HG02973 (cell line): ENCODE measurements around the gene PLEKHB2.
A peak's percentile ranks its signal among the peaks of the same experiment; 100 is the strongest.
"Not testable (repeated sequence)": the region's sequence is repeated elsewhere in the genome, so short reads cannot be mapped to it uniquely, and the experiment has no call there.

Experiments used
- ATAC-seq: cut with Tn5 transposase; IDR thresholded peaks from one replicate; pipeline ENCODE4 v1.9.1; 2021; ENCODE audit warnings: moderate library complexity; ENCODE audit not compliant: unreplicated experiment

PLEKHB2 gene

DNA sequence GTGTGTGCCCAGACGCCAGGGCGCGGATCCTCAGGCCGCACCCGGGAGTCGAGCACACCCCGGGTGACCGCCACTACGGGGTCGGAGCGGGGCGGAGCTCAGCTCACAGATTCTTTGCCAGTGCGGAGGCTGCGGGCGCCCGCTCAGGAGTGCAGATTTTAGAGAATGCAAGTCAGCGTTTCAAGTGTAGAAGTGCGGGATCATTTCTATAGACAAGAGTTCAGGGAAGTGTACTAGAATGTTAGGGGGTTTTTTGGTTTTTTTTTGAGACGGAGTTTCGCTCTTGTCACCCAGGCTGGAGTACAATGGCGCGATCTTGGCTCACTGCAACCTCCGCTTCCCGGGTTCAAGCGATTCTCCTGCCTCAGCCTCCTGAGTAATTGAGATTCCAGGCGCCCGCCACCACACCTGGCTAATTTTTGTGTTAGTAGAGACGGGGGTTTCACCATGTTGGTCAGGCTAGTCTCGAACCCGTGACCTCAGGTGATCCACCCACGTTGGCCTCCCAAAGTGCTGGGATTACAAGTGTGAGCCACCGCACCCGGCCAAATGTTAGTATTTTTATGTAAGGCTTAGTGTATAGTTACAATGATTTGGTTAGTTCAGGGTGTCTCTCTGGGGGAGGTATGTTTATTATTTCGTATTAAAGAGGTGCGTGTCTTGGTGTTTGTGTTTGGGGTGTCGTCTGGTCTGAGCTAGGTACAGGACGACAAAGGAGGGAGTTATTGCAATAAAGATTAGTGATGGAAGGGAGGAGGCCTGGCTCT, 11.3 kb upstream of the PLEKHB2 start:
- peak; percentile 60 for ATAC-seq

DNA sequence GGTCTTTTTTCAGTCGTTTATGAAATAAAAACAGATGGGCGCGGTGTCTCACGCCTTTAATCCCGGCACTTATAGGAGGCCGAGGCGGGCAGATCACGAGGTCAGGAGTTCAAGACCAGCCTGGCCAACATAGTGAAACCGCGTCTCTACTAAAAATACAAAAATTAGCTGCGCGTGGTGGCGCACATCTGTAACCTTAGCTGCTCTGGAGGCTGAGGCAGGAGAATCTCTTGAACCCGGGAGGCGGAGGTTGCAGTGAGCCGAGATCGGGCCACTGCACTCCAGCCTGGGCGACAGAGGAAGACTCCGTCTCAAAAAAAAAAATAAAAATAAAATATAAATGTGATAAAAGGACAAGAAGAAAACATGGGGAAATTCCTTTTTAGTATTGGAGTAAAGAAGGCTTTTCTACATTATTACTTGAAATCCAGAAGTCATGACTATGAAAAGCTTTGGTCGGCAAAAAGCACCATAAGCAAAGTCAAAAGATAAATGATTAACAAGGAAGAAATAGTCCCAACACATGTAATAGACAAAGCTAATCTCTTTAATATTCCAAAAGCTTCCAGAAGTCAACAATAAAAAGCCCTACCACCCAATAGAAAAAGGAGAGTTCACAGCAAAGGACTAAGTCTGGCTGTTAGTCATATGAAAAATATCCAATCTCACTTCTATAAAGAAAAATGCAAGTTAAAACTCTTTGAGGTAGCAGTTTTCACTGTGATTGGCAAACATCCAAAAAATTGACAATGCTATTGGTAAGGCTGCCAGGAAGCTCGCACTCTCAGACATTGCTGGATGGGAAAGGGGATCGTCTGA, 10.5 kb upstream of the PLEKHB2 start:
- ATAC-seq: no peak

- no peak for ATAC-seq
Measured at GRCh38 chr2:131103165-131103564, 2.0 kb upstream of the PLEKHB2 start.

DNA sequence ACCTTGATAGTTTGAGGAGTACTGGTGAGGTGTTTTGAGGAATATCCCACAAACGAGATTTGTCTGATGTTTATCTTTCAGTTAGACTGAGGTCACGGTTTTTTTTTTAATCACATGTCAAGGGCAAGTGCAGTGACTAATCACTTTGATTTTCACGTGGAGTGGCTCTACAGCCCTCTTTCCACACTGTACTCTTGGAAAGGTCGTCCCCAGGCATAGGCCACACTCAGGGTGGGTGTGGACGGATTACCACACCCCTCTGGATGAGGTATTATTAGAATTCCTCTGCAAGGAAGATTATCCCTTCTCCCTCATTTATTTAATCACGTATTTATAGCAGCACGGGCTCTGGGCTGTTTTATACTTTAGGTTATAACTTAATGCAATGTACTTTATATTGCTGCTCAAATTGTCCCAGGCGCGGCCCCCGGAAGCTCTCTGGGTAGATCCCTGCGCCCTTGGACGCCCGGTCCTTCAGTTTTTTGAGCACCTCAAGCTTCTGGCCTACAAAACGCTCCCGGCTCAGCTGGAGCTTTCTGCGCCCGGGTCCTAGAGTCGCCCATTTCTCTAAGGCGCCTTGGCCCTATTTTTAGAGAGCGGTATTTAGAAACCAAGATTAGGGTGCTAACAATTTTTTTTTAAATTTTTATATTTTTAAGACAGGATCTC, 515 bp upstream of the PLEKHB2 start:
- ATAC-seq: peak; percentile 73

DNA sequence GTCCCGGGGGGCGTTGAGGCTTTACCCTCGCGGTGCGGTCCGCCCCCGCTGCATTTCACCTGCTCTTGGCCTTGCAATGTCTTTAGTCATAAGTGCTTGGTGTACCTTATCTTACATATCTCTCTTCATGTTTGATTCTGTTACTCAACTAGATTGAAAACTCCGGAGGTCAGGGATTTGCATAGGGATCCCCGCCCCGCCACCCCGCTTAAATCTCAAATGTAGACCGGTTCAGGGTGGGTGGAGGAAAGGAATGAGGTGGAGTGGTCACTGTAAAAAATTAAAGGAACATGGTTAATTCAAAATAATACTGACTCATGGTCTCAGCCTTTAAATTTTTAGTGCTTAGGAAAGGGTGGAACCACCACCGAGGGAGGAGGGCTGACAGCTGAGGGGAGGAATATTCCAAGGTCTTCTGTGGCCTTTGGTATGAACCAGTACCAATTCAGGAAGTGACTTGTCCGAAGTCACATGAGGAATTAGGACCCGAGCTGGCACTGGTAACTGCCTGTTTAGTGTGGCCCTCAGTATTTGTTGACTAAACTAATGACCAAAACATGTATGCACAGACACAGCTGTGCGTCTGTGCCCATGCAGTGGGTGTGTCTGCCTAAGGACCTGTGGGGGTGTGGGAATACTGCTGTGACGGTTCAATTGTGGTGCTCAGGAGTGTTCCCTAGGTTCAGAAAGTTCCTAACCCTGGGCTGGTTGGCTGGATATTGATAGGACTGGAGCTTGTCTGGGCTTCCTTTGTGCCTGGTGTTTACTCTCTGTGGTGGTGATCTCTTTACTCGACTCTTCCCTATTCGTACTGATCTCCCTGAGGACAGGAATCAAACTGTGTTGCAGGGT, 1.0 kb downstream of the PLEKHB2 start:
- ATAC-seq: peak; percentile 35

- no peak for ATAC-seq
Measured at GRCh38 chr2:131112529-131112928, 7.4 kb downstream of the PLEKHB2 start.

DNA sequence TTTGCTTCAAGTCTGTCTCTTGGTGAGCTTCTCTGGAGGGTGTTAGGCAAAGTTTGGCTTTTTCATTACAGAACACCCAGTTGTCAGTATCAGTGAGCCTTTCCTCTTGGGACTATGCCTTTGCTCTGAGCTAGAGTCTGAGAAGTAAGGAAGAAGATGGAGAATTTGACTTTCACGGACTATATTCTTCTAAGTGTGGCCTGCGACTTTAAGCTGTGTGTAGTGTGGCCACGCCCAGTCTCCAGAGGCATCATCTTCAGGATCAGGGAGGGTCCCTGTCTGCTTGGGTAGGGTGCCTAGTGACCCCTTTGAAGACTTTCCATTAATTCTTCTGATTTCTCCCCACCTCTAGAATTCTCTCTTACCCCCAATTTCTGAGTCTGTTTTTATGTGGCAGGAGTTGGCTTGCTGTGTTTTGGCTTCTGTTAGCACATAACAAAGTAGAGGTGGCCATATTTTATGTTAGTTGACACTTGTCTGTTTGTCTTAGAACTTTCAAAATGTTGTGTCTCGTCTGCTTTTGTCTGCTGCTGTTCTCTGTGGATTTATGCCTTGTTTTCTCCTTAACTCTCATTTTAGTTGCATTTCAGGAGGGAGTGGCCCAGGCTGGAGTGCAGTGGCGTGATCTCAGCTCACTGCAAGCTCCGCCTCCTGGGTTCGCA, 8.6 kb downstream of the PLEKHB2 start:
- no peak for ATAC-seq

GRCh38 chr2:131114950-131115349, 9.8 kb downstream of the PLEKHB2 start:
- ATAC-seq: not testable (repeated sequence)

GRCh38 chr2:131115752-131116151, 10.6 kb downstream of the PLEKHB2 start:
- ATAC-seq: no peak

GRCh38 chr2:131120815-131121317, 15.7 kb downstream of the PLEKHB2 start:
- ATAC-seq: no peak

DNA sequence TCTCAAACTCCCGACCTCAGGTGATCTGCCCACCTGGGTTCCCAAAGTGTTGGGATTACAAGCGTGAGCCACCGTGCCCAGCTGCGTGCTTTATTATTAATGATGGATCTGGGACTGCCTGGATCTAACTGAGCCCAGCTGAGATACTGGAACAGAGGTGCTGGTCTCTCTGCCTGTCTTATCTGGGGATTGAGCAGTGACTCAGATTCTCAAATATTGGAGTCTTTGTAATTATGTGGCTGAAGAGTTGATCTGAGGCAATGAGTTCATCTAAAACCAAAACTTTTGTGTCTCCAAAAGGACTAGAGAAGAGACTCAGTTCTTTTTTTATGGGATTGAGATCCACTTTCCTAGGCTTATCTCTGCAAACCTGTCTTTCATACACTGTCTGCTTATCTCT, 16.3 kb downstream of the PLEKHB2 start:
- ATAC-seq: no peak

DNA sequence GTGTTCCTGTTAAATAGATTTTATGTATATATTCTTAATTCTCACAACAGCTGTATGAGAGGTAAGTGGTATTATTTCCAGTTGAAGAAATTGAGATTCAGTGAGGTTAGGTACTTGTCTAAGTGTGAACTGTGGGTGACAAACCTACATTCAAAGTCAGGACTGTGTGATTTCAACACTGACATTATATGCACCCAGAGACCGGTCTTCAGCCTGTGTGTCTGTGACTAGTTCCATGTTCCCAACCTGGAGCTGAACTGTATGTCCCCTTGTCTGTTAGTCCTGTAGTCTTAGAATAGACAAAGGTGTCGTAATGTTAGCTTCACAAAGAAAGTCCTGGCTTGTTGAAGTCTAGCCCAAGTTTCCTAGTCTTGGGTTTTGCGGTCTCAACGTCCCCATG, 17.4 kb downstream of the PLEKHB2 start:
- ATAC-seq: no peak

DNA sequence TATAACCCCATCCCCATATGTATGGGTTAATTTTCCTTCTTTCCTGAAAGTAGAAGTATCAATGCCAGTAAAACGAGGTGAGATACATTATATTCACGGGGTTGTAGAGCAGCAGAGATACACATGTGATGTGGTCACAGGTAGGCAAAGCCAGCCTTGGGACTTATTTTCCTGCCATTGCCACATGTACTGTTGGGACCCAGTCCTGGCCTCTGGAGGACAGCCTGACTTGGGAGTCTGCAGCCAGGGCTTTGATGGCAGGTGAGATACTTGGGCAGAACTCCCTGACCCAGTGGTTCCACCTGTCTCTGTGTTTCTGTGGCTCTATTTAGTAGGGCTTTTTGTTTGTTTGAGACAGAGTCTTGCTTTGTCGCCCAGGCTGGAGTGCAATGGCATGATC, 18.1 kb downstream of the PLEKHB2 start:
- no peak for ATAC-seq

GRCh38 chr2:131125195-131125757, 20.1 kb downstream of the PLEKHB2 start:
- ATAC-seq: no peak

DNA sequence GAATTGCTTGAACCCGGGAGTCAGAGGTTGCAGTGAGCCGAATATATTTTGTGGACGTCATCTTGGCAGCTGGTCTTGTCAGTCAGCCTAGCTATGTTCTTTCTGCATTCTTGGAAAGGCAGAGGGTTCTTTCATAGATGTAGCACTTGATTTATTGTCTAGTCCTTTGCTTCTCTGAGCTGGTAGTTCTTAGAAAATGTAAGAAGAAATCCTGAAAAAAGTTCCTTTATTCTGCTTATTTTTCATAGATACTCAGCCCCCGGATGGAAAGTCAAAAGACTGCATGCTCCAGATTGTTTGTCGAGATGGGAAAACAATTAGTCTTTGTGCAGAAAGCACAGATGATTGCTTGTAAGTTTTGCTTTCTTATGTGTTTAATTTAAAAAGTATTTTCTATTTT, 21.3 kb downstream of the PLEKHB2 start:
- ATAC-seq: no peak

DNA sequence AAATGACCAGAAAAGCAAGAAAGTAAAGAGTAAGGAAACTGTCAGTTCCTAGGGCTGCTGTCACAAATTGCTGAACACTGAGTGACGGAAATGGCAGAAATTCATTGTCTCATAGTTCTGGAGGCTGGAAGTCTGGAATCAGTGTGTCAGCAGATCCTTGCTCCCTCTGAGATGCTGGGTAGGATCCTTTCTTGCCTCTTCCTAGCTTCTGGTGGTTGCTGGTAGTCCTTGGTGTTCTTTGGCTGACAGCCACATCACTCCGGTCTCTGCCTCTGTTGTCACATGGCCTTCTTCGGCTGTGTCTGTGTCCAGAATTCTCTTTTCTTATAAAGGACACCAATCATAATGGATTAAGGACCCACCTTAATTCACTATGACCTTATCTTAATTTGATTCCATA, 21.9 kb downstream of the PLEKHB2 start:
- ATAC-seq: no peak

DNA sequence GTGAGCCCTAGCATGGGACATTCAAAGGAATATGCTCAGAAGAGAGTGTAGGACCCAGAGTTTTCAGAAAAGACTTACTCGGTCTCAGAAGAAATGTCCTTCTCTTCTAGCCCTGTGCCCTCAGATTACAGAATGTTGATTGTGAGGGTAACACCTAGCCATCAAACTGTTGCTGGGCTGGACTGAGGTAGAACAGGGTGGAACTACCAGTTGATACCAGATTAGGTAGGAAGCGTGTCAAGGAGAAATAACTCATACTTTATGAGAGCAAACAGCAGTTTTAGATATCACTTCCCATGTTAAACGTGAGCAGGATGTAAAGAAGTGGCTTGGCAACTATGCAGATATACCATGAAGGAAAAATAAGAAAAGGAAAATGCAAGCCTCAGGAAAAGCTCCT, 22.8 kb downstream of the PLEKHB2 start:
- ATAC-seq: no peak

DNA sequence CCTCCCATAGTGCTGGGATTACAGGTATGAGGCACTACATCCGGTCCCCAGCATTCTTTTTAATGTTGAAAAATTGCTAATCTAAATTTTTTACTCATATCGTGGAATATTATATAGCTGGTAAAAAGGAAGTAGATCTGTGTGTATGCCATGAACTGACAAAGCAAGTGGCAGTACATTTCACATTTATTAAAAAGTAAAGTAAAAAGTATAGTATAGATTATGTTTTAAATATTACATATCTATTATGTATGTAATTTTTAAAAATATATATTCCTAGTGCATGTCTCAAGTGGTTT, 25.1 kb downstream of the PLEKHB2 start:
- ATAC-seq: no peak

- no peak for ATAC-seq
Measured at GRCh38 chr2:131132729-131133128, 27.6 kb downstream of the PLEKHB2 start.

- no peak for ATAC-seq
Measured at GRCh38 chr2:131140581-131140980, 35.4 kb downstream of the PLEKHB2 start.
